Right forelimb (tissue), 1 donor: Measurements from ENCODE around the gene SLC6A6.

Experiments used
- DNase-seq: peaks from one replicate; pipeline ENCODE4 v3.0.0-alpha.2; 2018

Gene SLC6A6

GRCh38 chr3:14455571-14456317, 53.3 kb downstream of the SLC6A6 start:
- DNase-seq, result no peak

GRCh38 chr3:14456794-14457193, 54.4 kb downstream of the SLC6A6 start:
- DNase-seq, result no peak

DNA sequence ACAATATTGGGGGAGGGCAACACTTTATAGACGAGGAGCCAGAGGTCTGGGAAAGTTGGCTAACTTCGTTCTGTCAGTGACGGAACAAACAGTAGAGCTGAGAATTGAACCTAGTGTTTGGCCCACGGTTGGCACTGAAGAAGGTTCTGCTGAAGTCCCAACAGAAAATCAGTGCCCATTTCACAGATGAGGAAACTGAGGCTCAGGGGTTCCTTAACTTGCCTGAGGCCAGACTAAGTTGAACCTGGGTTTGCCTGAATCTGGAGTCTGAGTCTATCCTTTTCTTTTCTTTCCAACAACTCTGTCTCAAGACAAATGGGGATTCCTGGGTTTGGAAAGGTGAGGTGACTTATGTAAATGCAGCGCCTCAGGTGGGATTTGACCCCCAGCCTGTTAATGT, 55.1 kb downstream of the SLC6A6 start:
- no peak for DNase-seq

DNA sequence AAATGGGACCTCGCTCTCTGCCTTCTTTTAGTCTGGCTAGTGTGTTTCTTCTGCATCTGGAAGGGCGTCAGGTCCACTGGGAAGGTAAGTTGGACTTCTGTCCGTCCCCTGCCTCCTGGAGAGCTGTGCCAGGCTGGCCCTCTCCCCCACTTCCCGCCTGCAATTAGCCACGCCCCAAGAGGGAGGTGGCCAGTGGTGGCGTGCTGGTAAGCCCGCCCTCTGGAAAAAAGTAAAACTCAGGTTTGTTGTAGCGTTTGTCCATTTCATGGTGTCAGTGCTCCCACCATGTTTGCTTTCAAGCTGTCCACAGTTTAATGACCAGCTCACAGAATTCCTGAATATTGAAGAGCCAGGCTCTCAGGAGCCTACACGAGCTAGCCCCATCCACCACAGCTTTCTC, 55.6 kb downstream of the SLC6A6 start:
- DNase-seq, result no peak

DNA sequence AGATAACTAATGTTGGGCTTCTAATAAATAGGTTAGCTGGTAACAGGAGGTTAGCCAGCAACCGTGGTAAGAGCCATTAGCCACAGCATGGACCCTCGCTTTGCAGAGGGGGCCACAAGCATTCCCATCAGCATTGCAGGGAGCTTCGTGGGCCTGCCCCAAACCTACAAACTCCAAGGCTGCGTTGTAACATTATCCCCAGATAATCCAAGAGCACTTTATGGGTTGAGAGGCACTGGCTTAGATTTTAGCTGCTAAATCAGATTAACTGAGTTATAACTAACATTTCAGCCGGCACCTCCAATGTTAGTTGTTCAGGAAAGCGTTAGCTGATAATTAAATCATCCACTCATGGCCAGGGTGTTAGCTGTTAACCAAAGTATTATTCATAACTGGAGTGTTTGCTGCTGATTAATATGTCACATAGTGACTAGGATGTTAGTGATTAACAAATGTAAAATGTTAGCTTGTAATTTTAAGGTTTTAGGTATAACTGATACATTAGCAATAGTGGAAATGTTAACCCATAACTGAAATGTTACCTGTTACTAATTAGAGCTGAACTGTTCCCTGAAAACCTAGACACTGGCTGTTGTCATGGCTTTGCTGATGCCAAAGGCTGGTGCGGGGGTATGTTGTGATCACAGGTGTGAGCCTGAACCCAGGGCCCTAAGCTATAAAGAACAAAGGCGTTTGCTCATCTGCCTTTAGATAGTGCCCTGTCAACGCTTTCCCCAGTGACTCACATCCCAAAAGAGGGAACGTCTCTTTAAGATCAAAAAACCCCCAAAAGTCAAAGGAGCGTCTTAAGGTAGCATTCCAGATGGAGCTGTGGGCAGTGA, 56.2 kb downstream of the SLC6A6 start:
- no peak for DNase-seq

- DNase-seq, result no peak
These were observed 57.0 kb downstream of the SLC6A6 start for GRCh38 chr3:14459384-14459783.

DNA sequence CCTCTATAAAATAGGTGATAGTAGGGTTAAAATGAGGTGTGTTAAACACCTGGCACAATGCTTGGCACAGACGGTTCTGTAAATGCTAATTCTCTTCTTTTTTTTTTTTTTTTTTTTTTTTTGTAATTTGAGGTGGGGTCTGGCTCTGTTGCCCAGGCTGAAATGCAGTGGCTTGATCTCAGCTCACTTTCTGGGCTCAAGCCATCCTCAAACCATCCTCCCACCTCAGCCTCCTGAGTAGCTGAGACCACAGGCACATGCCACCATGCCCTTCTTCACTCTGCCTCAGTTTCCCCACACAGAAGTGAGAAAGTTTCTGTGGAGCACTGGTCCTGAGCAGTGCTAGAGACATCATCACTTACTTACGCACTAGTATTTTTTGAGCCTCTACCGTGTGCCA, 57.4 kb downstream of the SLC6A6 start:
- no peak for DNase-seq

DNA sequence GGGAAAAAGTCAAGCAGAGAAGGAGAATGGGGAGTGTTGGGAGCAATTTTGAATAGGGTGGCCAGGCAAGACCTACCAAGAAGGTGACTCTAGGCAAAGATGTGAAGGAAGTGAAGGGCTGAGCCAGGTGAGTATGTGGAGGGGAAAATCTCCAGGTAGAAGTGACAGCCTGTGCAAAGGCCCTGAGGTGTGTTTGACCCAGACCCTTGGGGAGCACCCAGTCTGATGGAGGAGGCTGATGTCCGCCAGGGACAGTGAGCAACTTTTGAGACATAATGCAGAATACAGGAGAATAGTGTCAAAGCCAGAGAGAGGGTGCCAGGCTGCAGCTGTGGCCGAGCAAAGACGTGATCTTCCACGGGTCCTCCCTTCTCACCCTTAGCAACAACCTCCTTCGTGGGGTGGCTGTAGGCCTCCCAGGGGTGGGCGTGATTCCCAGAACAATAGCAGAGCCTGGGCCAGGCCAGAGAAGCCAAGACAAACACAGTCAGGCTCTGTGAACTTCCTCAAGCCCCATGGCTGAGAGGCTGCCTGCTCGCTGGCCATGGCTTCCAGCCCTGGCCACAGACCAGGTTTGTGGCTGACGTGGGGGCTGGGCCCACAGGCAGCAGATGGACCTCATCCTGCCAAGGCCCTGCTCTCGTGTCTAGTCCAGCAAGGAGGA, 58.1 kb downstream of the SLC6A6 start:
- no peak for DNase-seq

DNA sequence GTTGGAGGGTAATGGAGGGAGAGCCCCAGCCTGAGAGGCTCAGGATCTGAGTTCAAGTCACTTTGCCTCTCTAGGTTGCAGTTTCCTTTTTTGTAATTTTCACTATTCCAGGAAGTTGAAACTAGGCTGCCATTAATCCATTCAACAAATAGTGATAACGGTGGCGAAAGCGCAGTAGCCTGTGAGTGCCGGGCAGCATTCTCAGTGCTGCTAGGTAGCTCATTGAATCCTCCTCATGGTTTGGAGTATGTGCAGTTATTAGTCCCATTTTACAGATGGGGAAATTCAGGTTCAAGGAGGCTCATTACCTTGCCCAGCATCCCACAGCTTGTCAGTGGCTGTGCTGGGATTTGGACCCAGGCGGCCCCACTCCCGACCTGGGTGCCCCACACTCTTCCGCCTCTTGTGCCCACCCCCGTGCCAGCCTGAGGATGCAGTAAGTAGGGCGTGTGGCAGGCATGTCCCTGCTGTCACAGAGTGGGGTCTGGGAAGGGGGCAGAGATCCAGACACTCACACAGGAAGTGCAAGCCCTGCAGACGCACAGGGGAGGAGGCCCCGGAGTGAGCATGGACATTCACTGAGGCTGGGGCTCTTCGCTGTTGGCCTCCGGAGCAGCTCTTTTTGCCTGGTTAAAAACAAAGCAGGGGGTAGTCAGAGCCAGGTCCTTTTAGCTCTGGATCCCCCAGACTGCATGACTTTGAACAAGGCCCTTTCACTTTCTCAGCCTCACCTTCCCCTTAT, 58.8 kb downstream of the SLC6A6 start:
- DNase-seq, result no peak

- DNase-seq, result no peak
These were observed 59.4 kb downstream of the SLC6A6 start for GRCh38 chr3:14461748-14462324.

DNA sequence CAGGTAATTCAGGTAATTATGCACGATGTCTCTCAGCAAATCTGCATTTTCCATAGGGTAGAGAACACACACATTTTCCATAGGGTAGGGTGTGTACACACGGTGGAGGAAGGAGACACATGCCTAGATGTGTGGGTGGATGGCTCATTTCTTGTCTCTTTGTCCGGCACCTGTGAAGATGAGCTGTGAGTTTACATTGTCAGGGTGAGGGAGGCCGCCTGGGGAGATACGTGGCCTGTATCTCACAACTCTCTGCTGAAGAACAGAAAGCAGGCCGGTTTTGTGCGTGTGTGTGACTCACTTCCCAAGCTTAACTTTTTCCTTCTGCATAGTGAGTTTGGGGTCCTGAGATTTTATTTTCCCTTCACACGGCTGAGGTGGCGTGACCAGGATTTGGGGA, 60.3 kb downstream of the SLC6A6 start:
- DNase-seq, result no peak

DNA sequence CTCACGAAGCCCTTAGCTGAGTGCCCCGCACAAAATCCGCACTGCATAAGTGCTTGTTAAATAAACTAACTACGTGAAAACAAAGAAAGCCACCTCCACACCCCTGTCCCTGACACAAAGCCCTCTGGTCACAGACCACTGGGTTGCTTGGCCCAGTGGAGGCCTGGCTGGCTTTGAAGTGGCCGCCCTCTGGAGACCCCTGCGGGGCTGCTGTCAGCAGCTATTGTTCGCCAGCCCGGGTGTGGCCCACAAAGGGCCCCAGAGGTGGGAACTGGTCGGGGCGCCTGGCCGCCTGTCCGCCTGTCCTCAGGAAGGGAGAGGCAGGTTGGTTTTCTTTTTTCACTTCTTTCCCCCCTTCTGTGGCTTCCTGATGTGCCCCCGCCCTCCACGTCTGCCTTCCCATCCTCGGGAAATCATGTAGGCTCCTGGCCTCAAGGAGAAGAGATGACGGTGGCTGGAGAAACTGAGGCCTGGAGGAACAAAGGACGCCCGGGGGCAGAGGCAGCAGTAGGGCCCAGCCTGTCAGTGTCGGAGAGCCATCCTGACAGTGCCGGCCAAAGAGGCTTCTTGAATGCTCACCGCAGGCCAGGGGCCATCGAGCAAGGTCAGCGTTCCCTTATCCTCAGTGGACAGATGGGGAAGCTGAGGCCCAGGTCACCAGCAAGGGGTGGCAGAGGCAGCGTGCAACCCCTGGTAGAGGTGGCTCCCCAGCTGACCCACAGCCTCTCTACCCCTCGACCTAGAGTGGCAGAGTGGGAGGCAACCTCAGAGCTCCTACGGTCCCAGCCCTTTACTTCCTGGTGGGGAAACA, 61.1 kb downstream of the SLC6A6 start:
- no peak for DNase-seq

DNA sequence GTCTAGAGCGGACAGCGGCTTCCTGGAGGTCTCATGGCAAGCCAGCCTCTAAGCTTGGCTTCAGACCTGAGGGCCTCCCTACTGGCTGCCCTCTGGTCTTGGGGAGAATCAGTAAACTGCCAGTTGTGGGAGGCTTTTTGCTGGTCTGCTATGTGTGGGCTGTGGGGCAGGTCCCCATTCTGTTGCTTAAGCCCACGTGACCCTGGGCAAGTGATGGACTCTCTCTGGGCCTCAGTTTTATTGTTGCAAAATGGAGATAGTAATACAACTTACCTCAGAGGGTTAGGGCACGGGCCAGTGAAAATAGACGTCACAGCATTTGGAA, 61.7 kb downstream of the SLC6A6 start:
- DNase-seq, result no peak

- DNase-seq, result no peak
These were observed 62.1 kb downstream of the SLC6A6 start for GRCh38 chr3:14464521-14464920.

DNA sequence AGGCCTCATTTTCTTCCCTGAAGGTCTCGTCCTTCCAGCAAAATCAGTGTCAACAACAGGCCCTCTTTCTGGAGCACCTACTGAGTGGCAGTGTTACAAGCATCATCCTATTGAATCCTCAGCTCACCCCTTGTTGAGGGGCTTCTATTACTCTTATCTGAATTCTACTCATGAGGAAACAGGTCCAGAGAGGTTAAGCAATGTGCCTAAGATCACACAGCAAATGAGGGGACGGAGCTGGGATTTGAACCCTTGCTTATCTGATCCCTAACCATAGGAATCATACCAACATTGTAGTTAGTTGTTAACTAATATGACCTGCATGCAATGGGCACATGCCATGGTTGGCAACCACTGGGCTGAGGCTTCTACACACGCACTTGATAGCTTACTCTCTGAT, 63.0 kb downstream of the SLC6A6 start:
- no peak for DNase-seq

- DNase-seq, result no peak
These were observed 63.9 kb downstream of the SLC6A6 start for GRCh38 chr3:14466179-14466903.

GRCh38 chr3:14467814-14468620, 65.6 kb downstream of the SLC6A6 start:
- peak; percentile 72 for DNase-seq

DNA sequence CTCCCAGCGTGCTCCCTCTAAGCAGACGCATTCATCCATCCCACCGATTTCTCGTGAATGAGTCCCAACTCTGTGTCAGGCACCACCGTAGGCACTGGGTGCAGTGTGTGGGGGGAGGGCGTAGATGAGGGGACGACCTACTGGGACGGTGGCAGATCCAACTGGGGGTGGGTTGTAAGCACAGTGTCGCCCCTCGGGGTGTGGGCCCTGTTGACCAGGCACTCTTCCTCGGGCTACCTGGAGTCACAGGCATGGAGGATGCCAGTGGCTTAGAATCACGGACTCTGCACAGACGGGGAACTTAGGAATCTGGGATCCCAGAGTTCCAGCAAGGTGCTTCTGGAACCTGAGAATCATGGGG, 66.2 kb downstream of the SLC6A6 start:
- DNase-seq, result no peak

GRCh38 chr3:14470461-14470860, 68.1 kb downstream of the SLC6A6 start:
- DNase-seq, result no peak

DNA sequence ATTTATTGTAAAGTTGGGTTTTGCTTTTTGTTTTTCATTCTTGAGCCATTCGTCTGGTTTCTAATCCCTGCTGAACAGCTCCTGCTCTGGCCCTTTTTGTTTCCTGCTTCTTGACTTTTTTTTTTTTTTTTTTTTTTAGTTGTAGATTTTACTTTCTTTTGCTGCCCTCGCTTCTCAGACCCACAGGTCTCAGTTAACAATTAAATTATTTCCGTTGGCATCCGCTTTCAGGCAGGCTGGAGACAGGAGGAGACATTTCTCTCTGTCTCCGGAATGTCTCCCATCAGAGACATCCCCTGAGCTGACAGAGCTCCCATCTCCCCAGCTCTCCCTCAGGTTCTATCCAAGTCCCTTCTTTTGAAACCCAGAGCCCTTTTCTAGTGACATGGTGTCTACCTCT, 68.6 kb downstream of the SLC6A6 start:
- DNase-seq, result no peak
